ENCODE data around the gene IRF4.

GRCh38 chr6:369559-370431, 21.8 kb upstream of the IRF4 start:
- TF ChIP-seq BHLHE40 (IDR thresholded peaks at IDR 0.05; ENCODE audit: borderline replicate concordance): no peak
- no peak for TF ChIP-seq SP1 (IDR thresholded peaks at IDR 0.05)

Data from HEK293T (cell line).